Prostate gland (tissue), 2 donors: Measurements from ENCODE around the gene ADAMTS10.

Experiments used
- CTCF ChIP-seq, 4 experiments: fragments of 200-600 bp in 2 of 4; fragments of 450-650 bp in 2 of 4; sonication (generic) in 2 of 4; IDR thresholded peaks; 1 replicate in 3 of 4; 2 replicates in 1 of 4; pipeline ENCODE4 v1.5.1; 2016 to 2019; ENCODE audit warnings: antibody characterized with exemption in 4 of 4, mild to moderate bottlenecking in 2 of 4, moderate library complexity in 2 of 4
- POLR2A ChIP-seq: fragments of 450-650 bp; IDR thresholded peaks from one replicate; pipeline ENCODE4 v1.6.1; 2016; ENCODE audit warnings: antibody characterized with exemption, mild to moderate bottlenecking
- POLR2AphosphoS5 ChIP-seq: sonication (generic); formaldehyde crosslinking; IDR thresholded peaks from one replicate; pipeline ENCODE4 v1.6.1; 2017; ENCODE audit warnings: antibody characterized with exemption

- TF ChIP-seq CTCF (IDR thresholded peaks at IDR 0.05): no peak
- TF ChIP-seq POLR2AphosphoS5: no peak
- no peak for TF ChIP-seq POLR2A
These were observed 37.7 kb upstream of the ADAMTS10 start for GRCh38 chr19:8648240-8648639.
